ENCODE data around the gene S100A14. TPM values are rescaled to one million over a fixed set of nuclear protein-coding genes. Genes with fewer than 3 reads are reported as not detected.

The S100A14 gene
- total RNA-seq, 3 donors from 2014 or later, result 122 to 361 (median 325) TPM

GRCh38 chr1:153631047-153632022, 15.2 kb upstream of the S100A14 start:
- DNase-seq (no peak), ATAC-seq (no peak)
- Histone ChIP-seq H3K4me3 (no peak overlapping the region), H3K36me3 (ENCODE audit: low read depth) (no peaks in the 10 kb centered on the region), H3K4me1 (ENCODE audit: low read depth) (peaks cover 20% of the 10 kb centered on the region), H3K9me3 (no peaks in the 10 kb centered on the region)
- intact Hi-C loops (cut with DNase I, micrococcal nuclease), result no loop called here
- no peak for TF ChIP-seq CTCF (IDR thresholded peaks at IDR 0.05)

- Histone ChIP-seq H3K4me1 (ENCODE audit: low read depth) (peaks cover 23% of the 10 kb centered on the region), H3K36me3 (ENCODE audit: low read depth) (no peaks in the 10 kb centered on the region), H3K9me3 (no peaks in the 10 kb centered on the region), H3K4me3 (no peak overlapping the region)
- no peak for ATAC-seq
- no peak for TF ChIP-seq CTCF (IDR thresholded peaks at IDR 0.05)
- intact Hi-C loops (cut with DNase I, micrococcal nuclease), result no loop called here
- DNase-seq, result peak in 2 of 3 donors; percentile 31 to 45
Measured at GRCh38 chr1:153630384-153630783, 14.3 kb upstream of the S100A14 start.

GRCh38 chr1:153629971-153630370, 13.8 kb upstream of the S100A14 start:
- intact Hi-C loops (cut with DNase I, micrococcal nuclease), result no loop called here
- H3K4me1 ChIP-seq (ENCODE audit: low read depth), result peaks cover 23% of the 10 kb centered on the region
- no peak for ATAC-seq

GRCh38 chr1:153629343-153629665, 13.2 kb upstream of the S100A14 start:
- no peak for TF ChIP-seq CTCF (IDR thresholded peaks at IDR 0.05)
- ATAC-seq (no peak), DNase-seq (peak in 1 of 3 donors; percentile 29)
- intact Hi-C loops (cut with DNase I, micrococcal nuclease), result no loop called here
- Histone ChIP-seq H3K9me3 (no peaks in the 10 kb centered on the region), H3K4me1 (ENCODE audit: low read depth) (peaks cover 23% of the 10 kb centered on the region), H3K36me3 (ENCODE audit: low read depth) (no peaks in the 10 kb centered on the region), H3K4me3 (no peak overlapping the region)

More at GRCh38 chr1:153629971-153630370, 13.8 kb upstream of the S100A14 start:
- TF ChIP-seq CTCF (IDR thresholded peaks at IDR 0.05), result no peak
- DNase-seq, result peak in 2 of 3 donors; percentile 34 to 43
- Histone ChIP-seq H3K36me3 (ENCODE audit: low read depth) (no peaks in the 10 kb centered on the region), H3K9me3 (no peaks in the 10 kb centered on the region), H3K4me3 (no peak overlapping the region)

GRCh38 chr1:153628638-153629342, 12.7 kb upstream of the S100A14 start:
- intact Hi-C loops (cut with DNase I, micrococcal nuclease), result no loop called here
- Histone ChIP-seq H3K4me1 (ENCODE audit: low read depth) (peaks cover 21% of the 10 kb centered on the region), H3K4me3 (no peak overlapping the region), H3K36me3 (ENCODE audit: low read depth) (no peaks in the 10 kb centered on the region), H3K9me3 (no peaks in the 10 kb centered on the region)
- ATAC-seq (no peak), DNase-seq (peak in 2 of 3 donors; percentile 32 to 46)
- no peak for TF ChIP-seq CTCF (IDR thresholded peaks at IDR 0.05)
